Panc1 (cell line): ENCODE measurements around the gene ST6GALNAC6. TPM values are rescaled to one million over a fixed set of nuclear protein-coding genes. Genes with fewer than 3 reads are reported as not detected.

Experiments
- microRNA-seq: library from miRNA; unstranded; fragments of <30 nt; microRNA quantifications from one replicate; pipeline ENCODE4 v1.1.0, GENCODE V29; 2020; ENCODE audit not compliant: unreplicated experiment
- total RNA-seq: library from RNA; stranded (reverse); gene quantifications from one replicate; pipeline ENCODE4 v1.2.1, GENCODE V29; 2021; ENCODE audit not compliant: unreplicated experiment

ST6GALNAC6 gene
- total RNA-seq, 1 experiment from 2014 or later: 50.2 TPM

Small RNAs within 50 kb of the gene (microRNA-seq; reads per million reads assigned to microRNA genes)
- gene MIR4672: not detected

Other genes starting within 250 kb of the ST6GALNAC6 start
- gene CFAP157, start 192.6 kb downstream of the ST6GALNAC6 start, total RNA-seq: not detected
- gene PTRH1, start 183.9 kb downstream of the ST6GALNAC6 start, total RNA-seq: 13.8 TPM
- gene TTC16, start 183.5 kb downstream of the ST6GALNAC6 start, total RNA-seq: 0.05 TPM
- gene TOR2A, start 164.3 kb downstream of the ST6GALNAC6 start, total RNA-seq: 8.2 TPM
- gene SH2D3C, start 120.9 kb downstream of the ST6GALNAC6 start, total RNA-seq: 0.49 TPM
- 48.7 TPM for gene CDK9, start 113.6 kb downstream of the ST6GALNAC6 start, total RNA-seq
- 56.5 TPM for gene FPGS, start 96.7 kb downstream of the ST6GALNAC6 start, total RNA-seq
- 25.1 TPM for gene ENG, start 44.9 kb downstream of the ST6GALNAC6 start, total RNA-seq
- gene AK1, start 21.9 kb downstream of the ST6GALNAC6 start, total RNA-seq: 62.1 TPM
- gene ST6GALNAC4, start 17.4 kb upstream of the ST6GALNAC6 start, total RNA-seq: 38.0 TPM
- gene PIP5KL1, start 31.2 kb upstream of the ST6GALNAC6 start, total RNA-seq: 7.8 TPM
- 58.7 TPM for gene DPM2, start 38.3 kb upstream of the ST6GALNAC6 start, total RNA-seq
- gene EEIG1, start 81.4 kb upstream of the ST6GALNAC6 start, total RNA-seq: 361 TPM
- gene NAIF1, start 167.7 kb upstream of the ST6GALNAC6 start, total RNA-seq: 14.6 TPM
- 10.7 TPM for gene SLC25A25, start 168.6 kb upstream of the ST6GALNAC6 start, total RNA-seq
- 76.8 TPM for gene PTGES2, start 228.1 kb upstream of the ST6GALNAC6 start, total RNA-seq
- gene LCN2, start 249.8 kb upstream of the ST6GALNAC6 start, total RNA-seq: 1.0 TPM